Measurements from ENCODE around the gene IL4R.

DNA sequence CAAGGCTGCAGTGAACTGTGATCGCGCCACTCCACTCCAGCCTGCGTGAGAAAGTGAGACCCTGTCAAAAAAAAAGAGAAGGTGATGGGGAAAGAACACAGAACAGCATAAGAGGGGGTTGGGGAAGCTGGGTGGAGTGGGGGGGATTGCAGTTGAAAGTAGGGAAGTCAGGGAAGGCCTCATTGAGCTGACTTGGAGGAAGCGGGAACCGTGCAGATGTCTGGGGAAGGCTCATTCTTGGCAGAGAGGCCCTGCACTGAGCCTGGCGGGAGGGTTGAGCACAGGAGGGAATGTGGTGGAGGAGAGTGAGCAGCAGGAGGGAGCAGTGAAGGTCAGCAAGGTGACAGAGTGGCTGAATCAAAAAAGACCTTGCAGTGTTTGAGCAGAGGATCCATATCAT is 26.9 kb downstream of the IL4R start:
- TF ChIP-seq, protein P1, sequence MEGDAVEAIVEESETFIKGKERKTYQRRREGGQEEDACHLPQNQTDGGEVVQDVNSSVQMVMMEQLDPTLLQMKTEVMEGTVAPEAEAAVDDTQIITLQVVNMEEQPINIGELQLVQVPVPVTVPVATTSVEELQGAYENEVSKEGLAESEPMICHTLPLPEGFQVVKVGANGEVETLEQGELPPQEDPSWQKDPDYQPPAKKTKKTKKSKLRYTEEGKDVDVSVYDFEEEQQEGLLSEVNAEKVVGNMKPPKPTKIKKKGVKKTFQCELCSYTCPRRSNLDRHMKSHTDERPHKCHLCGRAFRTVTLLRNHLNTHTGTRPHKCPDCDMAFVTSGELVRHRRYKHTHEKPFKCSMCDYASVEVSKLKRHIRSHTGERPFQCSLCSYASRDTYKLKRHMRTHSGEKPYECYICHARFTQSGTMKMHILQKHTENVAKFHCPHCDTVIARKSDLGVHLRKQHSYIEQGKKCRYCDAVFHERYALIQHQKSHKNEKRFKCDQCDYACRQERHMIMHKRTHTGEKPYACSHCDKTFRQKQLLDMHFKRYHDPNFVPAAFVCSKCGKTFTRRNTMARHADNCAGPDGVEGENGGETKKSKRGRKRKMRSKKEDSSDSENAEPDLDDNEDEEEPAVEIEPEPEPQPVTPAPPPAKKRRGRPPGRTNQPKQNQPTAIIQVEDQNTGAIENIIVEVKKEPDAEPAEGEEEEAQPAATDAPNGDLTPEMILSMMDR (IDR thresholded peaks at IDR 0.05): no peak
- no peak for TF ChIP-seq POLR2A (IDR thresholded peaks at IDR 0.05)

All from testis (tissue), 2 donors.